Hepatocyte (in vitro differentiated cells): Measurements from ENCODE around the gene NOL12. TPM values are rescaled to one million over a fixed set of nuclear protein-coding genes. Genes with fewer than 3 reads are reported as not detected.

ENCODE experiments used
- DNase-seq: peaks from one replicate; pipeline ENCODE4 v3.0.0-alpha.2; 2016; ENCODE audit warnings: low spot score
- H2AFZ ChIP-seq: fragments of 200-600 bp; sonication (generic); 2 replicates; pipeline ENCODE4 v1.6.0; 2016; ENCODE audit warnings: antibody characterized with exemption, mild to moderate bottlenecking
- H3K27ac ChIP-seq: fragments of 200-600 bp; sonication (generic); 2 replicates; pipeline ENCODE4 v1.5.1; 2016; ENCODE audit warnings: mild to moderate bottlenecking
- H3K27me3 ChIP-seq: fragments of 200-600 bp; sonication (generic); 2 replicates; pipeline ENCODE4 v1.6.1; 2016
- H3K36me3 ChIP-seq: fragments of 200-600 bp; sonication (generic); replicated peaks from 2 replicates; pipeline ENCODE4 v1.5.1; 2016; ENCODE audit warnings: low read depth; ENCODE audit not compliant: insufficient read depth
- H3K4me1 ChIP-seq: fragments of 200-600 bp; sonication (generic); 2 replicates; pipeline ENCODE4 v1.5.1; 2016; ENCODE audit warnings: mild to moderate bottlenecking, moderate library complexity; ENCODE audit not compliant: insufficient read depth
- H3K4me2 ChIP-seq: fragments of 200-600 bp; sonication (generic); 2 replicates; pipeline ENCODE4 v1.6.0; 2016
- H3K4me3 ChIP-seq: fragments of 200-600 bp; sonication (generic); 2 replicates; pipeline ENCODE4 v1.5.1; 2016; ENCODE audit warnings: mild to moderate bottlenecking
- H3K79me2 ChIP-seq: fragments of 200-600 bp; sonication (generic); 2 replicates; pipeline ENCODE4 v1.6.0; 2017; ENCODE audit warnings: mild to moderate bottlenecking
- H3K9me2 ChIP-seq: fragments of 200-600 bp; sonication (generic); replicated peaks from 2 replicates; pipeline ENCODE4 v1.6.0; 2017; ENCODE audit warnings: mild to moderate bottlenecking; ENCODE audit not compliant: insufficient read depth
- H3K9me3 ChIP-seq: fragments of 200-600 bp; sonication (generic); 2 replicates; pipeline ENCODE4 v1.5.1; 2016; ENCODE audit warnings: low read depth, mild to moderate bottlenecking
- H4K20me1 ChIP-seq: fragments of 200-600 bp; sonication (generic); 2 replicates; pipeline ENCODE4 v1.6.0; 2016; ENCODE audit warnings: mild to moderate bottlenecking; ENCODE audit not compliant: insufficient read depth, poor library complexity, severe bottlenecking
- EZH2 ChIP-seq: fragments of 200-600 bp; sonication (generic); IDR thresholded peaks from 2 replicates; pipeline ENCODE4 v1.6.1; 2016; ENCODE audit warnings: antibody characterized with exemption, mild to moderate bottlenecking, borderline replicate concordance
- EZH2phosphoT487 ChIP-seq: fragments of 200-600 bp; sonication (generic); IDR thresholded peaks from one replicate; pipeline ENCODE4 v1.6.1; 2018; ENCODE audit warnings: antibody characterized with exemption, mild to moderate bottlenecking, low read depth, moderate library complexity; ENCODE audit not compliant: unreplicated experiment, severe bottlenecking
- WGBS: methylation state at CpG from one replicate; pipeline ENCODE4 v1.1.6; 2016; ENCODE audit warnings: low lambda C conversion rate; ENCODE audit errors: missing lambda C conversion rate; 5-methylcytosine and 5-hydroxymethylcytosine counted together
- polyA plus RNA-seq: library from polyadenylated mRNA; unstranded; fragments of >200 nt; fragmentation: Nextera tagmentation; extraction: Ambion mirVana; gene quantifications from 2 replicates; pipeline ENCODE4 v1.2.1, GENCODE V29; 2016
- total RNA-seq: library from RNA; depleted of rRNA; stranded (reverse); fragments of >200 nt; gene quantifications from 2 replicates; pipeline ENCODE4 v1.2.3, GENCODE V29; 2014
- TF ChIP-seq, protein P1 (sequence below): fragments of 200-600 bp; sonication (generic); IDR thresholded peaks from 2 replicates; pipeline ENCODE4 v1.5.1; 2016; ENCODE audit warnings: antibody characterized with exemption, mild to moderate bottlenecking; ENCODE audit not compliant: poor library complexity

NOL12 gene
- total and polyA plus RNA-seq, 2 experiments from 2014 or later, result 11.4 to 27.6 TPM

DNA sequence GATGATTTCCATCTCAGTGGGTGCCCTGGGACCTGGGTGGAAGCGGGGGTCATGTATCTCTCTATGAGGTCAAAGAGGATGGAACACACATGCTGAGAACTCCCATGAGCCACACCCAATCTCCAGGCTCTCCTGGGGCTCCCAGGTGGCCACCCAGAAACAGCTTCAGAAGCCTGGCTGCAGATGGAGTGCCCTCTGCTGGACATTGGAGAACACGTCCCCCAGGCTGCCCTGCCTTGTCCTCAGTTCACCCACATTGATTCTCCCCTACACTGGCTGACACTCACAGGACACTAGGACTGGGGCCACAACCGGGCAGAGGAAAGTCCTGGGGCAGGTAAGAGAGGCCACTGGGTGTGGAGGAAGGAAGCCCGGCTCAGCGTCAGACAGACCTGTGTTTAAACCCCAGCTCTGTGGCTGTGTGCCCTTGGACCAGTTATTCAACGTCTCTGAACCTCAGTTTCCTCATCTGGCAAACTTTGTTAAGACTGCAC is 4.5 kb upstream of the NOL12 start:
- WGBS, result 27% methylated on average over 6 of the region's 6 CpGs
- Histone ChIP-seq H3K4me3 (no peak overlapping the region), H3K4me1 (peaks cover 4% of the 10 kb centered on the region), H3K9me2 (no peaks in the 10 kb centered on the region), H4K20me1 (peaks cover 12% of the 10 kb centered on the region), H3K4me2 (no peak overlapping the region), H3K36me3 (no peaks in the 10 kb centered on the region), H2AFZ (no peak overlapping the region), H3K27ac (peak overlapping the region; percentile 33), H3K79me2 (peaks cover 2% of the 10 kb centered on the region), H3K9me3 (no peaks in the 10 kb centered on the region), H3K27me3 (no peaks in the 10 kb centered on the region)
- TF ChIP-seq EZH2phosphoT487, result no peak
- TF ChIP-seq, protein P1, sequence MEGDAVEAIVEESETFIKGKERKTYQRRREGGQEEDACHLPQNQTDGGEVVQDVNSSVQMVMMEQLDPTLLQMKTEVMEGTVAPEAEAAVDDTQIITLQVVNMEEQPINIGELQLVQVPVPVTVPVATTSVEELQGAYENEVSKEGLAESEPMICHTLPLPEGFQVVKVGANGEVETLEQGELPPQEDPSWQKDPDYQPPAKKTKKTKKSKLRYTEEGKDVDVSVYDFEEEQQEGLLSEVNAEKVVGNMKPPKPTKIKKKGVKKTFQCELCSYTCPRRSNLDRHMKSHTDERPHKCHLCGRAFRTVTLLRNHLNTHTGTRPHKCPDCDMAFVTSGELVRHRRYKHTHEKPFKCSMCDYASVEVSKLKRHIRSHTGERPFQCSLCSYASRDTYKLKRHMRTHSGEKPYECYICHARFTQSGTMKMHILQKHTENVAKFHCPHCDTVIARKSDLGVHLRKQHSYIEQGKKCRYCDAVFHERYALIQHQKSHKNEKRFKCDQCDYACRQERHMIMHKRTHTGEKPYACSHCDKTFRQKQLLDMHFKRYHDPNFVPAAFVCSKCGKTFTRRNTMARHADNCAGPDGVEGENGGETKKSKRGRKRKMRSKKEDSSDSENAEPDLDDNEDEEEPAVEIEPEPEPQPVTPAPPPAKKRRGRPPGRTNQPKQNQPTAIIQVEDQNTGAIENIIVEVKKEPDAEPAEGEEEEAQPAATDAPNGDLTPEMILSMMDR, result peak; percentile 84
- peak; percentile 89 for DNase-seq

DNA sequence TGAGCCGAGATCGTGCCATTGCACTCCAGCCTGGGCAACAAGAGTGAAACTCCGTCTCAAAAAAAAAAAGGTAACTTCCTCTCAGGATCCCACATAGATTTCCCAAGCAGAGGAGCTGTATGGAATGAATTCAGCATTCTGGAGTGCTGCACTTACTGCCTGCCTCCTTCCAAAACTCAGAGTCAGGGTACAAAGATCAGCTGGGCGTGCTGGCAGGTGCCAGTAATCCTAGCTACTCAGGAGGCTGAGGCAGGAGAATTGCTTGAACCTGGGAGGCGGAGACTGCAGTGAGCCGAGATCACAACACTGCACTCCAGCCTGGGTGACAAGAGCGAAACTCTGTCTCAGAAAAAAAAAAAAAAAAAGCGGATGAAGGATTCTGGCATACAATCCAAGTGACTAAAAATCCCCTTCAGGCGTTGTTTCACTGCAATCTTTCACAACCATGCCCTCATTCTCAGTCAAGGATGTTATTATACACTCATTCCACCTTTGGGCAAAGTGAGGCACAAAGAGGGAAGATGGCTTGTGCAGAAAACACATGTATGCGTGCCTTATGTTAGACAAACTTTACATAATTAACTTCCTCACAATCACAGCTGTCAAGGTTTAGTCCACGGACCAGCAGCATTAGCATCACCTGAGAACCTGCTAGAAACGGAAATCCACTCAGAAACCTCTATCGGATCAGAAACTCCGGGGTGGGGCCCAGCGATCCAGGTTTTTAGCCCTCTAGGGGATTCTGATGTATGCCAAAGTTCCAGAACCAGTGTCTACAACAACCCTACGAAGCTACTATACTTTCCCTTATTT is 1.1 kb upstream of the NOL12 start:
- H3K4me1 ChIP-seq, result peaks cover 4% of the 10 kb centered on the region
- no peaks in the 10 kb centered on the region for H3K27me3 ChIP-seq
- TF ChIP-seq EZH2phosphoT487 (no peak), EZH2 (no peak)
- TF ChIP-seq, protein P1, result no peak
- no peak for DNase-seq
- no peaks in the 10 kb centered on the region for H3K9me2 ChIP-seq
- H3K27ac ChIP-seq, result peak overlapping the region; percentile 91
- H2AFZ ChIP-seq, result no peak overlapping the region
- H3K4me2 ChIP-seq, result peak overlapping the region; percentile 23
- H3K4me3 ChIP-seq, result no peak overlapping the region
- H4K20me1 ChIP-seq, result no peaks in the 10 kb centered on the region
- H3K36me3 ChIP-seq, result no peaks in the 10 kb centered on the region
- no peaks in the 10 kb centered on the region for H3K9me3 ChIP-seq
- WGBS, result 76% methylated on average over 16 of the region's 16 CpGs
- peaks cover 15% of the 10 kb centered on the region for H3K79me2 ChIP-seq

DNA sequence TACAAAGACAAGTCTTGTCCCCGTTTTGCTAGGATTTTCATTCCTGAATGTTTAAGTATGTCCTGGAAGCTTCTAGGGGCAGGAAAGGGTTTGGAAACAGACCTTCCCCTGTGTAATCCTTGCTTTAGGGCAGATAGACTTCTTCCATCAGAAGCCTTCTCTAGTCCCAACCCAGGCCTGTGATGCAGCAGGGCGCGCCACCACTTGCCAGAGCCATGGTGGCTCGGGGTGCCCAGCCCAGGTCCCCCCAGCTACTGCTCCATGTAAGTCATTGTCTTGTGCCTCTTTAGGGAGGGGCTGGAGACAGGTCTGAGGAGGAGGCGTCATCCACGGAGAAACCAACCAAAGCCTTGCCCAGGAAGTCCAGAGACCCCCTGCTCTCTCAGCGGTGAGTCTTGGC is 4.3 kb downstream of the NOL12 start:
- Histone ChIP-seq H3K4me2 (no peak overlapping the region), H2AFZ (no peak overlapping the region), H4K20me1 (no peaks in the 10 kb centered on the region), H3K27me3 (no peaks in the 10 kb centered on the region), H3K27ac (no peak overlapping the region), H3K9me2 (no peaks in the 10 kb centered on the region), H3K79me2 (peaks cover 15% of the 10 kb centered on the region), H3K9me3 (no peaks in the 10 kb centered on the region), H3K36me3 (no peaks in the 10 kb centered on the region), H3K4me3 (no peak overlapping the region), H3K4me1 (no peaks in the 10 kb centered on the region)
- TF ChIP-seq EZH2, result no peak
- no peak for TF ChIP-seq EZH2phosphoT487
- TF ChIP-seq, protein P1, result no peak
- DNase-seq, result no peak
- 98% methylated on average over 7 of the region's 7 CpGs for WGBS
